K562 (cell line): ENCODE data around the gene CERS6. TPM values are rescaled to one million over a fixed set of nuclear protein-coding genes. Genes with fewer than 3 reads are reported as not detected.

Experiments used
- ATAC-seq: fragments of 200-7000 bp; cut with Tn5 transposase; 3 replicates; pipeline ENCODE4 v1.9.1; 2020; ENCODE audit warnings: moderate library complexity
- BruUV-seq: library from RNA; stranded (reverse); fragments of 400-500 nt; replicated peaks from 2 replicates; lab custom pipeline; 2021; lab: Mats Ljungman, UMichigan
- CTCF ChIA-PET: fragments of 300-600 bp; formaldehyde crosslinking; extraction: SDS; loops from one replicate; lab custom pipeline; 2021; ENCODE audit warnings: low intra/inter-chr PET ratio; lab: Yijun Ruan, JAX
- POLR2A ChIA-PET: fragments of 300-600, 350-650 bp; sonication (Branson Sonifier 250); formaldehyde crosslinking; extraction: SDS; loops from one replicate; lab custom pipeline; 2021; ENCODE audit warnings: antibody characterized with exemption, inconsistent platforms; lab: Yijun Ruan, JAX
- DNase-seq, 4 experiments: peaks; one replicate each; pipeline versions ENCODE4 v3.0.0 to v3.0.0-alpha.2; 2011 to 2018; ENCODE audit warnings: low spot score in 3 of 4, mixed read lengths in 3 of 4; ENCODE audit errors: extremely low read depth in 1 of 4
- FAIRE-seq: peaks from 2 replicates; lab custom pipeline; 2011; peaks lifted over from hg19 to GRCh38; lab: Jason Lieb, UNC
- H2AFZ ChIP-seq: 2 replicates; pipeline ENCODE4 v1.6.0; 2011; ENCODE audit warnings: low read depth, low read length, control low read depth, inconsistent platforms
- H3K27ac ChIP-seq: fragments of 200-600 bp; 3 replicates; pipeline ENCODE4 v1.8.0; 2011; ENCODE audit warnings: low read depth, mild to moderate bottlenecking, control low read depth, inconsistent platforms, low read length, moderate library complexity, mixed read lengths; ENCODE audit errors: extremely low read depth
- H3K27me3 ChIP-seq, 2 experiments: fragments of 300-600 bp in 1 of 2; 2 replicates in 1 of 2; 3 replicates in 1 of 2; pipeline versions ENCODE4 v1.6.0 to v1.8.0; 2011; ENCODE audit warnings: inconsistent platforms in 2 of 2, low read length in 2 of 2, mild to moderate bottlenecking in 1 of 2, mixed read lengths in 1 of 2, moderate library complexity in 1 of 2; ENCODE audit not compliant: control insufficient read depth in 2 of 2, insufficient read depth in 2 of 2
- H3K36me3 ChIP-seq: fragments of 300-600 bp; 3 replicates; pipeline ENCODE4 v1.8.0; 2011; ENCODE audit warnings: mild to moderate bottlenecking, low read length, inconsistent platforms; ENCODE audit not compliant: control insufficient read depth, insufficient read depth
- H3K4me1 ChIP-seq, 2 experiments: fragments of 200-600 bp in 1 of 2; replicated peaks in 1 of 2; 2 replicates in 1 of 2; 3 replicates in 1 of 2; pipeline versions ENCODE4 v1.5.1 to v1.8.0; 2011; ENCODE audit warnings: inconsistent platforms in 2 of 2, low read length in 2 of 2, mild to moderate bottlenecking in 1 of 2, mixed read lengths in 1 of 2, moderate library complexity in 1 of 2; ENCODE audit not compliant: control insufficient read depth in 2 of 2, insufficient read depth in 2 of 2
- H3K4me2 ChIP-seq: 2 replicates; pipeline ENCODE4 v1.6.1; 2011; ENCODE audit warnings: low read length, control low read depth, inconsistent platforms, mixed read lengths; ENCODE audit not compliant: insufficient read depth
- H3K4me3 ChIP-seq: fragments of 200-600 bp; sonication (generic), shearing (Covaris generic); 2 replicates; pipeline ENCODE4 v1.5.1; 2016; ENCODE audit warnings: control low read depth, inconsistent platforms
- H3K79me2 ChIP-seq: fragments of 200-600 bp; 3 replicates; pipeline ENCODE4 v1.8.0; 2011; ENCODE audit warnings: low read length, inconsistent platforms; ENCODE audit not compliant: control insufficient read depth, insufficient read depth
- H3K9ac ChIP-seq, 2 experiments: 2 replicates each; pipeline versions ENCODE4 v1.6.0 to v1.6.1; 2011; ENCODE audit warnings: low read depth in 2 of 2, low read length in 2 of 2, control low read depth in 1 of 2, inconsistent platforms in 1 of 2, mild to moderate bottlenecking in 1 of 2, mixed read lengths in 1 of 2; ENCODE audit not compliant: insufficient read depth in 1 of 2
- H3K9me1 ChIP-seq: one replicate; pipeline ENCODE4 v1.6.0; 2011; ENCODE audit warnings: inconsistent platforms, mild to moderate bottlenecking, low read length, moderate library complexity; ENCODE audit not compliant: control insufficient read depth, insufficient read depth
- H3K9me3 ChIP-seq: replicated peaks from 2 replicates; pipeline ENCODE4 v1.5.1; 2011; ENCODE audit warnings: low read depth, low read length, inconsistent platforms; ENCODE audit not compliant: control insufficient read depth, insufficient read depth
- H4K20me1 ChIP-seq: replicated peaks from 2 replicates; pipeline ENCODE4 v1.6.1; 2011; ENCODE audit warnings: low read length, inconsistent platforms, mixed read lengths; ENCODE audit not compliant: control insufficient read depth, insufficient read depth
- C11orf30 ChIP-seq: fragments of 450-650 bp; IDR thresholded peaks from 2 replicates; pipeline ENCODE4 v1.6.1; 2016; ENCODE audit warnings: low read depth, mild to moderate bottlenecking
- GTF2E2 ChIP-seq: fragments of 200-800 bp; sonication (Bioruptor generic); IDR thresholded peaks from 2 replicates; pipeline ENCODE4 v1.6.1; 2016; ENCODE audit warnings: missing genetic modification characterization, missing compliant biosample characterization
- HCFC1 ChIP-seq: IDR thresholded peaks from 2 replicates; pipeline ENCODE4 v1.6.1; 2012; ENCODE audit warnings: low read depth, low read length, improper control_type of control experiment
- MAFG ChIP-seq: fragments of 450-650 bp; conservative IDR thresholded peaks from 2 replicates; pipeline ENCODE4 v1.6.1; 2016; ENCODE audit warnings: missing genetic modification characterization, missing compliant biosample characterization
- NFIC ChIP-seq: fragments of 450-650 bp; IDR thresholded peaks from 2 replicates; pipeline ENCODE4 v1.6.1; 2017; ENCODE audit warnings: mild to moderate bottlenecking, inconsistent platforms
- NR0B1 ChIP-seq: fragments of 450-650 bp; IDR thresholded peaks from one replicate; pipeline ENCODE4 v1.6.1; 2018; ENCODE audit warnings: mild to moderate bottlenecking, moderate library complexity; ENCODE audit not compliant: partially characterized antibody
- PRPF4 ChIP-seq: fragments of 200-400 bp; formaldehyde crosslinking; IDR thresholded peaks from one replicate; pipeline ENCODE4 v1.6.1; 2017; ENCODE audit warnings: low read length, low read depth, mild to moderate bottlenecking; ENCODE audit not compliant: insufficient read depth, poor library complexity, severe bottlenecking
- ZBED1 ChIP-seq: IDR thresholded peaks from 2 replicates; pipeline ENCODE4 v1.6.1; 2014
- ZNF282 ChIP-seq: sonication (generic); formaldehyde crosslinking; IDR thresholded peaks from 2 replicates; pipeline ENCODE4 v1.8.1; 2023; ENCODE audit warnings: missing genetic modification reagents
- ZNF316 ChIP-seq: fragments of 450-650 bp; IDR thresholded peaks from 2 replicates; pipeline ENCODE4 v1.6.1; 2016
- ZNF512 ChIP-seq: IDR thresholded peaks from 2 replicates; pipeline ENCODE4 v1.6.1; 2016; ENCODE audit warnings: missing genetic modification characterization, missing compliant biosample characterization
- ZNF707 ChIP-seq: fragments of 250-450 bp; sonication (Bioruptor Pico); conservative IDR thresholded peaks from 2 replicates; pipeline ENCODE4 v1.8.0; 2022; ENCODE audit warnings: inconsistent platforms, mild to moderate bottlenecking, moderate library complexity
- WGBS: fragments of 100-300 bp; shearing (Covaris generic); methylation state at CpG from one replicate; pipeline ENCODE4 v1.1.6; 2016; ENCODE audit warnings: low coverage, mixed read lengths; ENCODE audit not compliant: insufficient coverage; ENCODE audit errors: missing lambda C conversion rate; 5-methylcytosine and 5-hydroxymethylcytosine counted together
- in situ Hi-C: fragments of 300-500 bp; cut with MboI; formaldehyde crosslinking; loops from 4 replicates; pipeline ENCODE4 v1.15.0; 2018; ENCODE audit warnings: inconsistent platforms, mixed read lengths
- intact Hi-C: fragments of 100-400 bp; cut with micrococcal nuclease; formaldehyde crosslinking; loops from 2 replicates; pipeline ENCODE4 v1.14.2; 2022
- polyA plus RNA-seq, 8 experiments: library from polyadenylated mRNA; depleted of rRNA in 4 of 8; stranded (reverse) in 5 of 8; unstranded in 3 of 8; fragments of >200 nt; fragmentation: Nextera tagmentation in 2 of 8; fragmentation: Illumina TruSeq in 1 of 8; extraction: Ambion mirVana in 2 of 8; extraction: Trizol in 1 of 8; gene quantifications; 2 replicates each; pipeline versions ENCODE4 v1.2.1 to v1.2.3, GENCODE V29; 2011 to 2014; ENCODE audit warnings: inconsistent platforms in 1 of 8, missing spikeins in 1 of 8
- total RNA-seq, 7 experiments: library from RNA; depleted of rRNA in 6 of 7; stranded (reverse); fragments of >200 nt in 6 of 7; fragmentation: Illumina TruSeq in 2 of 7; extraction: Trizol in 2 of 7; gene quantifications; 2 replicates each; pipeline versions ENCODE4 v1.2.1 to v1.2.3, GENCODE V29; 2011 to 2021; ENCODE audit warnings: low replicate concordance in 1 of 7

Gene CERS6
- total and polyA plus RNA-seq, 9 of the 15 experiments (the other 6 are each of a cell fraction or from before 2014, with no cell fraction given): 1.6 to 13.6 (median 11.4) TPM

GRCh38 chr2:168555283-168555682 is 99.2 kb downstream of the CERS6 start:
- POLR2A ChIA-PET: no interaction called here
- Histone ChIP-seq H3K36me3 (no peaks in the 10 kb centered on the region), H3K9me3 (no peaks in the 10 kb centered on the region), H4K20me1 (no peaks in the 10 kb centered on the region), H3K4me3 (no peak overlapping the region), H2AFZ (no peak overlapping the region), H3K27me3 (no peaks in the 10 kb centered on the region), H3K79me2 (no peaks in the 10 kb centered on the region), H3K4me1 (no peaks in the 10 kb centered on the region), H3K9me1 (no peaks in the 10 kb centered on the region), H3K4me2 (no peak overlapping the region), H3K27ac (no peak overlapping the region), H3K9ac (no peak overlapping the region)
- no TSS peak for BruUV-seq
- FAIRE-seq (no peak), DNase-seq (no peak), ATAC-seq (no peak)
- intact Hi-C loops: no loop called here
- WGBS: 29% methylated on average over 3 of the region's 3 CpGs
- no peak for TF ChIP-seq GTF2E2
- 0 out of 2 replicates have a peak, but pooled peaks have one; percentile 18 for TF ChIP-seq MAFG (tag)
- TF ChIP-seq ZNF316: 0 out of 2 replicates have a peak, but pooled peaks have one; percentile 51
- no peak for TF ChIP-seq ZNF282 (CRISPR knock-in tag)
- no peak for TF ChIP-seq PRPF4
- peak; percentile 54; the same call in 1 of the 2 replicates for TF ChIP-seq C11orf30
- CTCF ChIA-PET: no interaction called here
- in situ Hi-C loops: no loop called here

- FAIRE-seq: no peak
- no peak overlapping the region for H2AFZ ChIP-seq
- WGBS: 44% methylated on average over 2 of the region's 2 CpGs
- intact Hi-C loops (no loop called here), in situ Hi-C loops (no loop called here)
- no peak for TF ChIP-seq ZNF512 (tag)
- no peak for TF ChIP-seq ZNF707 (CRISPR knock-in tag)
- peak; percentile 62 for TF ChIP-seq NFIC
- TF ChIP-seq ZBED1: no peak
- TF ChIP-seq NR0B1: no peak
- no peak for TF ChIP-seq HCFC1
- no peaks in the 10 kb centered on the region for H3K9me3 ChIP-seq
- no peaks in the 10 kb centered on the region for H4K20me1 ChIP-seq
- no peaks in the 10 kb centered on the region for H3K9me1 ChIP-seq
- BruUV-seq: no TSS peak
- no peaks in the 10 kb centered on the region for H3K79me2 ChIP-seq
- no peaks in the 10 kb centered on the region for H3K4me1 ChIP-seq
- H3K27ac ChIP-seq: no peak overlapping the region
- H3K4me3 ChIP-seq: no peak overlapping the region
- no peak overlapping the region for H3K4me2 ChIP-seq
- ATAC-seq: no peak
- no peak overlapping the region for H3K9ac ChIP-seq
- H3K36me3 ChIP-seq: no peaks in the 10 kb centered on the region
- DNase-seq: no peak
- POLR2A ChIA-PET: no interaction called here
- H3K27me3 ChIP-seq: no peaks in the 10 kb centered on the region
- CTCF ChIA-PET: no interaction called here
Observed at GRCh38 chr2:168559187-168559586, 103.1 kb downstream of the CERS6 start.
